Measurements from ENCODE around the gene PREX1.

DNA sequence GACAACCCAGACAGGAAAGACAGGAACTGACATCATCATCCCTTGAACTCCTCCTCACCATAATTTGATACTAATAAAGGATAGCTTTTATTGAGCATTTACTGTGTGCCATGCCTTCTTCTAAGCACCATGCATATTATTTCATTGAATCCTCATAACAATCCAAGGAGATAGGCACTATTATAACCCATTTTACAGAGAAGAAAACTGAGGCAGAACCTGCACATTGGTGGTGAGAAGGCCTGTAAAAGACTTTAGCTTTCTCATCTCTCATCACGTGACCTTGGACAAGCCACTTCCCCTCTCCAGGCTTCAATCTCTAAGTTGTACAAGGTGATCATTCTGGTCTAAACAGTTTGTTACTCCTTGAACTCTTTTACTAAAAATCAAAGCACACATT, 34.5 kb upstream of the PREX1 start:
- TF ChIP-seq, protein P1, sequence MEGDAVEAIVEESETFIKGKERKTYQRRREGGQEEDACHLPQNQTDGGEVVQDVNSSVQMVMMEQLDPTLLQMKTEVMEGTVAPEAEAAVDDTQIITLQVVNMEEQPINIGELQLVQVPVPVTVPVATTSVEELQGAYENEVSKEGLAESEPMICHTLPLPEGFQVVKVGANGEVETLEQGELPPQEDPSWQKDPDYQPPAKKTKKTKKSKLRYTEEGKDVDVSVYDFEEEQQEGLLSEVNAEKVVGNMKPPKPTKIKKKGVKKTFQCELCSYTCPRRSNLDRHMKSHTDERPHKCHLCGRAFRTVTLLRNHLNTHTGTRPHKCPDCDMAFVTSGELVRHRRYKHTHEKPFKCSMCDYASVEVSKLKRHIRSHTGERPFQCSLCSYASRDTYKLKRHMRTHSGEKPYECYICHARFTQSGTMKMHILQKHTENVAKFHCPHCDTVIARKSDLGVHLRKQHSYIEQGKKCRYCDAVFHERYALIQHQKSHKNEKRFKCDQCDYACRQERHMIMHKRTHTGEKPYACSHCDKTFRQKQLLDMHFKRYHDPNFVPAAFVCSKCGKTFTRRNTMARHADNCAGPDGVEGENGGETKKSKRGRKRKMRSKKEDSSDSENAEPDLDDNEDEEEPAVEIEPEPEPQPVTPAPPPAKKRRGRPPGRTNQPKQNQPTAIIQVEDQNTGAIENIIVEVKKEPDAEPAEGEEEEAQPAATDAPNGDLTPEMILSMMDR (conservative IDR thresholded peaks at IDR 0.05) = no peak
- no peak for TF ChIP-seq EZH2 (IDR thresholded peaks at IDR 0.05; ENCODE audit: low read depth)

Data from PC-9 (cell line).